ENCODE data around the gene OR13A1.
"Not testable (repeated sequence)": the region's sequence is repeated elsewhere in the genome, so short reads cannot be mapped to it uniquely, and the experiment has no call there.

The OR13A1 gene

GRCh38 chr10:45279682-45280081 is 35.7 kb downstream of the OR13A1 start:
- no peak overlapping the region for H3K9ac ChIP-seq (ENCODE audit: low read depth, low read length)
- no peaks in the 10 kb centered on the region for H3K27me3 ChIP-seq (ENCODE audit: control insufficient read depth, insufficient read depth, low read length)
- H3K36me3 ChIP-seq (ENCODE audit: control insufficient read depth, insufficient read depth, low read length) = no peaks in the 10 kb centered on the region
- H3K4me3 ChIP-seq (ENCODE audit: low read depth, low read length) = no peak overlapping the region
- peaks cover 6% of the 10 kb centered on the region for H3K4me1 ChIP-seq (ENCODE audit: control insufficient read depth, insufficient read depth, low read length)
- no peaks in the 10 kb centered on the region for H3K9me3 ChIP-seq (ENCODE audit: control insufficient read depth, insufficient read depth, low read length)

- no peaks in the 10 kb centered on the region for H3K9me3 ChIP-seq (ENCODE audit: control insufficient read depth, insufficient read depth, low read length)
- no peak overlapping the region for H3K9ac ChIP-seq (ENCODE audit: low read depth, low read length)
- peaks cover 6% of the 10 kb centered on the region for H3K4me1 ChIP-seq (ENCODE audit: control insufficient read depth, insufficient read depth, low read length)
- no peaks in the 10 kb centered on the region for H3K36me3 ChIP-seq (ENCODE audit: control insufficient read depth, insufficient read depth, low read length)
- no peak overlapping the region for H3K4me3 ChIP-seq (ENCODE audit: low read depth, low read length)
- no peaks in the 10 kb centered on the region for H3K27me3 ChIP-seq (ENCODE audit: control insufficient read depth, insufficient read depth, low read length)
Measured at GRCh38 chr10:45278860-45279498, 36.4 kb downstream of the OR13A1 start.

DNA sequence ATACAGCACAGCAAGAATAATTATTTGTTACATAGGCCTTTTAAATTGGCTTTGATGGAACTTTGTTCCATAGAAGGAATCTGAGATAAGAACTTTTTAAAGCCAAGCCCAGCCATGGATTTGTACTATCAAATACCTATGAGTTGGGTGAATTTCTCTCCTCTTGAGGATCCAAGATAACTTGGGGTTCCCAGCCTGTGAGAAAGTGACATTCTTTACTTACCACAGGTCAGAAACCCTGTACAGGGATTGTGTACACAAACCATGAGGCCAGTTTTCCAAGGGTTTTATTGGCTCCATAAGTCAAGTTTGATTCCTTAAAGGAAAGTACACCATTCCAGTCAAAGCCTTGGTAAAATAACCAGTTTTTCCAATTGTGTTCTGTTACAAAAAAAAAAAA is 39.3 kb downstream of the OR13A1 start:
- not testable (repeated sequence) for H3K4me3 ChIP-seq (ENCODE audit: low read depth, low read length); H3K9ac ChIP-seq (ENCODE audit: low read depth, low read length); H3K9me3 ChIP-seq (ENCODE audit: control insufficient read depth, insufficient read depth, low read length); H3K4me1 ChIP-seq (ENCODE audit: control insufficient read depth, insufficient read depth, low read length); H3K27me3 ChIP-seq (ENCODE audit: control insufficient read depth, insufficient read depth, low read length); H3K36me3 ChIP-seq (ENCODE audit: control insufficient read depth, insufficient read depth, low read length)

- H3K36me3 ChIP-seq (ENCODE audit: control insufficient read depth, insufficient read depth, low read length) = no peaks in the 10 kb centered on the region
- H3K4me3 ChIP-seq (ENCODE audit: low read depth, low read length) = no peak overlapping the region
- no peaks in the 10 kb centered on the region for H3K9me3 ChIP-seq (ENCODE audit: control insufficient read depth, insufficient read depth, low read length)
Measured at GRCh38 chr10:45274364-45274763, 41.0 kb downstream of the OR13A1 start.

GRCh38 chr10:45267777-45268176 is 47.6 kb downstream of the OR13A1 start:
- H3K36me3 ChIP-seq (ENCODE audit: control insufficient read depth, insufficient read depth, low read length); H3K4me1 ChIP-seq (ENCODE audit: control insufficient read depth, insufficient read depth, low read length); H3K27me3 ChIP-seq (ENCODE audit: control insufficient read depth, insufficient read depth, low read length); H3K9ac ChIP-seq (ENCODE audit: low read depth, low read length); H3K9me3 ChIP-seq (ENCODE audit: control insufficient read depth, insufficient read depth, low read length); H3K4me3 ChIP-seq (ENCODE audit: low read depth, low read length): not testable (repeated sequence)

More at GRCh38 chr10:45274364-45274763, 41.0 kb downstream of the OR13A1 start:
- no peaks in the 10 kb centered on the region for H3K4me1 ChIP-seq (ENCODE audit: control insufficient read depth, insufficient read depth, low read length)
- no peak overlapping the region for H3K9ac ChIP-seq (ENCODE audit: low read depth, low read length)
- H3K27me3 ChIP-seq (ENCODE audit: control insufficient read depth, insufficient read depth, low read length) = no peaks in the 10 kb centered on the region

- Histone ChIP-seq H3K27me3 (ENCODE audit: control insufficient read depth, insufficient read depth, low read length) (no peaks in the 10 kb centered on the region), H3K9me3 (ENCODE audit: control insufficient read depth, insufficient read depth, low read length) (no peaks in the 10 kb centered on the region), H3K4me3 (ENCODE audit: low read depth, low read length) (no peak overlapping the region), H3K36me3 (ENCODE audit: control insufficient read depth, insufficient read depth, low read length) (no peaks in the 10 kb centered on the region), H3K9ac (ENCODE audit: low read depth, low read length) (no peak overlapping the region), H3K4me1 (ENCODE audit: control insufficient read depth, insufficient read depth, low read length) (no peaks in the 10 kb centered on the region)
Measured at GRCh38 chr10:45265996-45266395, 49.4 kb downstream of the OR13A1 start.

DNA sequence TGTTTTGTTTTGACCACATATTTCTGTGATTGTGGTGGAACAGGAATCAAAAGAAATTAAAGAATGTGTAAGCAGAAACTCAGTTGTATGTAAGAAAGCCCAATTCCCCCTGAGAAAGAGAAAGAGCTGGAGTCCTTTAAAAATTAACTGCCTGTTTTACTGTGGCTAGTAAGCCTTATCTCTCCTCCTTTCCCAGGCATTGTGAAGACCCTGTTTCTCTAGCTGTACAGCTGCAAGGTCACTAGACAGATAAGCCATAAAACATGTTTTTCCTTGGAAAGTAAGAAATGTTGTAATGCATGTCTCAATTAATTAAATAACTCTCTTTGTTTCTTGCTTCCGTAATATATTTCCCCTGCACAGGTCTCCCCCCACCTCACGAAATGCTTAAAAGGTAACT is 53.5 kb downstream of the OR13A1 start:
- Histone ChIP-seq H3K27me3 (ENCODE audit: control insufficient read depth, insufficient read depth, low read length) (no peaks in the 10 kb centered on the region), H3K36me3 (ENCODE audit: control insufficient read depth, insufficient read depth, low read length) (no peaks in the 10 kb centered on the region), H3K4me3 (ENCODE audit: low read depth, low read length) (no peak overlapping the region), H3K9me3 (ENCODE audit: control insufficient read depth, insufficient read depth, low read length) (no peaks in the 10 kb centered on the region), H3K9ac (ENCODE audit: low read depth, low read length) (no peak overlapping the region), H3K4me1 (ENCODE audit: control insufficient read depth, insufficient read depth, low read length) (no peaks in the 10 kb centered on the region)

DNA sequence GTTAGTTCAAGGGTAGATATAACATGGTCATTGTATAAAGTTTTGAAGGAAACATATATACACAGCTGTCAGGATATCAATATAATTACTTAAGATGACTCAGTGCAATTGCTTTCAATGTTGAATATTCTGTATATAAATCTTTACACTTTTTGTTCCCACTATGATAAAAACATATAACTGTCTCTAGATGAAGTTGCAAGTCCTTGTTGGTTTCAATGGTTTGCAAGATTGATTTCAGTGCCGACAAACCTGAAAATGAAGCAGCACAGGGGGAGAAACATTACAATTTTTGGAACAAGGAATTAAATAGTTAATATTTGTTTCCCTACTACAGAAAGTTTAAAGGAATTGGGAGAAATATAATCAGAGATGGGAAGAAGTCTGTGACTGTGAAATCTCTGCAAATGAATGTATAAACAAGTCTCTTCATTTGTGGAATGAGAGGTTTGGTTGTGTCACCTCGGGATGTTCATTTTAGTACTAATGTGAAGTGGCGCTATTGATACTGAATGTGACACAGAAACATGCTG is 54.1 kb downstream of the OR13A1 start:
- Histone ChIP-seq H3K9me3 (ENCODE audit: control insufficient read depth, insufficient read depth, low read length) (no peaks in the 10 kb centered on the region), H3K4me3 (ENCODE audit: low read depth, low read length) (no peak overlapping the region), H3K27me3 (ENCODE audit: control insufficient read depth, insufficient read depth, low read length) (no peaks in the 10 kb centered on the region), H3K4me1 (ENCODE audit: control insufficient read depth, insufficient read depth, low read length) (no peaks in the 10 kb centered on the region), H3K36me3 (ENCODE audit: control insufficient read depth, insufficient read depth, low read length) (no peaks in the 10 kb centered on the region), H3K9ac (ENCODE audit: low read depth, low read length) (no peak overlapping the region)

GRCh38 chr10:45260635-45261034 is 54.8 kb downstream of the OR13A1 start:
- not testable (repeated sequence) for H3K27me3 ChIP-seq (ENCODE audit: control insufficient read depth, insufficient read depth, low read length); H3K4me3 ChIP-seq (ENCODE audit: low read depth, low read length); H3K36me3 ChIP-seq (ENCODE audit: control insufficient read depth, insufficient read depth, low read length); H3K4me1 ChIP-seq (ENCODE audit: control insufficient read depth, insufficient read depth, low read length); H3K9ac ChIP-seq (ENCODE audit: low read depth, low read length); H3K9me3 ChIP-seq (ENCODE audit: control insufficient read depth, insufficient read depth, low read length)

GRCh38 chr10:45259786-45260495 is 55.5 kb downstream of the OR13A1 start:
- not testable (repeated sequence) for H3K27me3 ChIP-seq (ENCODE audit: control insufficient read depth, insufficient read depth, low read length); H3K4me1 ChIP-seq (ENCODE audit: control insufficient read depth, insufficient read depth, low read length); H3K4me3 ChIP-seq (ENCODE audit: low read depth, low read length); H3K36me3 ChIP-seq (ENCODE audit: control insufficient read depth, insufficient read depth, low read length); H3K9ac ChIP-seq (ENCODE audit: low read depth, low read length); H3K9me3 ChIP-seq (ENCODE audit: control insufficient read depth, insufficient read depth, low read length)

DNA sequence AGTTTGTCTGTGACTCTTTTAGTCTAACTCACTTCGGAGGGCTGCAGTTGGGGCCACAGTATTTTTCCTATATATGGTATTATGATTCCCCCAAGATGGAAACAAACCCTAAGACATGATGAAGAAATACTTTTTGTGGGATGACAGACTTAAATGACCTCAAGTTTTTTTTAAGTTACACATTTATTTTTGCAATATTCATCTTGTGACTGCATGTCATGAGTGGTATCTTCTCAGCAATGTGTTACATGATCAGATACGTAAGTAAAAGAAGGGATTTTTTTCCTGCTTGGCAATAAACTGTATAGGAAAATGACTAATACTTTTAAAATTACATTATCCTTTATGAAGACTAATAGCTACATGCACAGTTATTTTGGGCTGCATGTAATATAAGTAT is 57.8 kb downstream of the OR13A1 start:
- H3K9ac ChIP-seq (ENCODE audit: low read depth, low read length) = no peak overlapping the region
- H3K36me3 ChIP-seq (ENCODE audit: control insufficient read depth, insufficient read depth, low read length) = no peaks in the 10 kb centered on the region
- H3K27me3 ChIP-seq (ENCODE audit: control insufficient read depth, insufficient read depth, low read length) = no peaks in the 10 kb centered on the region
- no peaks in the 10 kb centered on the region for H3K9me3 ChIP-seq (ENCODE audit: control insufficient read depth, insufficient read depth, low read length)
- H3K4me3 ChIP-seq (ENCODE audit: low read depth, low read length) = no peak overlapping the region
- no peaks in the 10 kb centered on the region for H3K4me1 ChIP-seq (ENCODE audit: control insufficient read depth, insufficient read depth, low read length)

GRCh38 chr10:45256246-45256645 is 59.2 kb downstream of the OR13A1 start:
- Histone ChIP-seq H3K9me3 (ENCODE audit: control insufficient read depth, insufficient read depth, low read length) (no peaks in the 10 kb centered on the region), H3K4me1 (ENCODE audit: control insufficient read depth, insufficient read depth, low read length) (no peaks in the 10 kb centered on the region), H3K36me3 (ENCODE audit: control insufficient read depth, insufficient read depth, low read length) (no peaks in the 10 kb centered on the region), H3K4me3 (ENCODE audit: low read depth, low read length) (no peak overlapping the region), H3K27me3 (ENCODE audit: control insufficient read depth, insufficient read depth, low read length) (no peaks in the 10 kb centered on the region), H3K9ac (ENCODE audit: low read depth, low read length) (no peak overlapping the region)

Measured in iPS-15b (cell line).